ENCODE results near the gene N4BP3.
"Not testable (repeated sequence)": the region's sequence is repeated elsewhere in the genome, so short reads cannot be mapped to it uniquely, and the experiment has no call there.

N4BP3 gene, protein sequence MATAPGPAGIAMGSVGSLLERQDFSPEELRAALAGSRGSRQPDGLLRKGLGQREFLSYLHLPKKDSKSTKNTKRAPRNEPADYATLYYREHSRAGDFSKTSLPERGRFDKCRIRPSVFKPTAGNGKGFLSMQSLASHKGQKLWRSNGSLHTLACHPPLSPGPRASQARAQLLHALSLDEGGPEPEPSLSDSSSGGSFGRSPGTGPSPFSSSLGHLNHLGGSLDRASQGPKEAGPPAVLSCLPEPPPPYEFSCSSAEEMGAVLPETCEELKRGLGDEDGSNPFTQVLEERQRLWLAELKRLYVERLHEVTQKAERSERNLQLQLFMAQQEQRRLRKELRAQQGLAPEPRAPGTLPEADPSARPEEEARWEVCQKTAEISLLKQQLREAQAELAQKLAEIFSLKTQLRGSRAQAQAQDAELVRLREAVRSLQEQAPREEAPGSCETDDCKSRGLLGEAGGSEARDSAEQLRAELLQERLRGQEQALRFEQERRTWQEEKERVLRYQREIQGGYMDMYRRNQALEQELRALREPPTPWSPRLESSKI

GRCh38 chr5:178113141-178113787 is at the start of gene N4BP3:
Gene N4BP3 (plus strand): TSS chr5:178113532. CDS start chr5:178119584, 6,052 bp downstream.
- DNase-seq (ENCODE audit: low read depth in 1 of 2, low spot score in 1 of 2), result peak; percentile 60 to 77

DNA sequence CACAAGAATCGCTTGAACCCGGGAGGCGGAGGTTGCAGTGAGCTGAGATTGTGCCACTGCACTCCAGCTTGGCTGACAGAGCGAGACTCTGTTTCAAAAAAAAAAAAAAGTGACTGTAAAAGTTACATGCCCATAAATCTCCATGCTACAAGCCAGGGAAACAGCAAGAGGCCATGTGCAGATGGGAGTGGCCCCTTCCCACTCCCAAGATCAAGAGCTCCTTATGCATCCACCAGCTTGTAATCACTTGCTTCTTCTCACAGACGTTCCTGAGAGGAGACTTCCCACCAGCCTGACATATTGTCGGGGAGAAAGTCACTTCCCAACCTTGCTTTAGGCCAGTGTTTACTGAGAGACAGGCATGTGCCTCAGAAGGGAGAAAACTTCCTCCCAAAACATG is 45.6 kb upstream of the N4BP3 start:
- no peak for DNase-seq (ENCODE audit: low read depth in 1 of 2, low spot score in 1 of 2)

DNA sequence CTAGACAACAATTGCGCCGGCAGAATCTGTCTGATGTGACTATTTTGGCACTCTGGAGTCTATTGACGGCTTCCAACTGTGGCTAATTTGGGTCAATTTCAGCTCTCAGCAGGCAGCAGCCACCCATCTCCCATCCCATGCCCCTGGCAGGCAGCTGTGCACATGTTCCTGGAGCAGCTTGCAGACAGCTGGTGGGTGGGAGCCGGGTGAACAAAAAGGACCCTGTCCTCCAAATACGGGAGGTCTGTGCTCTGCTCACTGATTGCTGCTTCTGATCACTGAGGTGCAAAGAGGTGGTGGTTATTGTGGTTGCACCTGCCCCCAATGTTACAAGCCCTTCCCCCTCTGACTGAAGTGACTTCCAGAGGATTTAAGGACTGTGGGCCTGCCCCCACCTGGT is 45.0 kb upstream of the N4BP3 start:
- DNase-seq (ENCODE audit: low read depth in 1 of 2, low spot score in 1 of 2), result no peak

- no peak for DNase-seq (ENCODE audit: low read depth in 1 of 2, low spot score in 1 of 2)
Measured at GRCh38 chr5:178069909-178070308, 43.4 kb upstream of the N4BP3 start.

DNA sequence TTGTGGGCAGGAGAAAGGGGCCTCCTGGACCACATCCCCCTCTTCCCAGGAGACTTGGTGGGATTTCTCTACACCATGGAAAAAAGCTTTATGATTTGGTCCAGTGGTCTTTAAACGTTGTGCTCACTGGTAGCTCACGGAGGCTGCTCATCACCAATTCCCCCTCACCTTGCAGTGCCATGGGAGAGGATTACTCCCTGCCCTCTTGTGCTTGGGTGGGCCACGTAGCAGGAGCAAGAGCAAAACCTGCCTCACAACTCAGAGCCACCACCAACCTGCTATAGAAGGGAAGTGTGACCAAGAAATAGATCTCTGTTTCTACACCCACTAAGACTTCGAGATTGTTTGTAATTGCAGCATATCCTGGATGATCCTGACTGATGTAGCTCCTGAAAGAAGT is 42.2 kb upstream of the N4BP3 start:
- DNase-seq (ENCODE audit: low read depth in 1 of 2, low spot score in 1 of 2), result no peak

DNA sequence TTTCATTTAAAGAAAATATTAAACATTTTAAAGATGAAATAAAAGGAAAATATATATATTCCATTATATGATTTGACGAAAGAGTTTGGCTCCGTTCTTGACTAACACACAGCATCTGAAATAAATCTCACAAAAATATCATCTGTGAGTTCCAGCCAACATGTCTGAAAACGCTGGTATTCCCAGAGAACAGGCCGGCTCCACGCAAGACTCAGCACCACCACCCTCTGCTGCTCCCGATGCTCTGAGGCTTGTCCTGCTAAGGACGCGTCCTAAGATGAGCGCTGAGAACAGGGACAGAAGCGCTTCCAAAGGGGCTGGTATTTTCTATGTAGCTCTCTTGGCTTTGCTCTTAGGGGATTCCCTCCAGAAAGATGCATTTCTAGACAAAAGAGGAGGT is 40.6 kb upstream of the N4BP3 start:
- no peak for DNase-seq (ENCODE audit: low read depth in 1 of 2, low spot score in 1 of 2)

- DNase-seq (ENCODE audit: low read depth in 1 of 2, low spot score in 1 of 2), result no peak
Measured at GRCh38 chr5:178074266-178074952, 38.9 kb upstream of the N4BP3 start.

GRCh38 chr5:178076965-178077364 is 36.4 kb upstream of the N4BP3 start:
- DNase-seq (ENCODE audit: low read depth in 1 of 2, low spot score in 1 of 2), result not testable (repeated sequence)

DNA sequence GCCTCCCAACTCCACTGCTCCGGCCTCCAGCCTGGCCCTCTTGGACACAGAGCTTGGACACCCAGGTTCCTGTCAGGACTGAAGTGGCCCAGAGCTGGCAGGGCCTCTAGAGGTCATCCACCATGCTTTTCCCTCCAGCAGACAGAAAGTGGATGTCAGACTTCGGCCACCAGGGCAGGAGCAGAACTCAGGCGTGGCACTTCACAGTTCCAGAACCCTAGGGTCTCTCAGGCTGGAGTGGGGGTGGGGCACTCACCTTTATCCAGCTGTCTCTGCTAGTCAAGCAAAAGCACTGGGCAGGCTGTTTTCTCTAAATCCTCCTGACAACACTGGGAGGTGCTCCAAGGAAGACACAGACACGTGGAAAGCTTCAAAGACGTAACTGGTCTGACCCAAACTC is 35.6 kb upstream of the N4BP3 start:
- no peak for DNase-seq (ENCODE audit: low read depth in 1 of 2, low spot score in 1 of 2)

DNA sequence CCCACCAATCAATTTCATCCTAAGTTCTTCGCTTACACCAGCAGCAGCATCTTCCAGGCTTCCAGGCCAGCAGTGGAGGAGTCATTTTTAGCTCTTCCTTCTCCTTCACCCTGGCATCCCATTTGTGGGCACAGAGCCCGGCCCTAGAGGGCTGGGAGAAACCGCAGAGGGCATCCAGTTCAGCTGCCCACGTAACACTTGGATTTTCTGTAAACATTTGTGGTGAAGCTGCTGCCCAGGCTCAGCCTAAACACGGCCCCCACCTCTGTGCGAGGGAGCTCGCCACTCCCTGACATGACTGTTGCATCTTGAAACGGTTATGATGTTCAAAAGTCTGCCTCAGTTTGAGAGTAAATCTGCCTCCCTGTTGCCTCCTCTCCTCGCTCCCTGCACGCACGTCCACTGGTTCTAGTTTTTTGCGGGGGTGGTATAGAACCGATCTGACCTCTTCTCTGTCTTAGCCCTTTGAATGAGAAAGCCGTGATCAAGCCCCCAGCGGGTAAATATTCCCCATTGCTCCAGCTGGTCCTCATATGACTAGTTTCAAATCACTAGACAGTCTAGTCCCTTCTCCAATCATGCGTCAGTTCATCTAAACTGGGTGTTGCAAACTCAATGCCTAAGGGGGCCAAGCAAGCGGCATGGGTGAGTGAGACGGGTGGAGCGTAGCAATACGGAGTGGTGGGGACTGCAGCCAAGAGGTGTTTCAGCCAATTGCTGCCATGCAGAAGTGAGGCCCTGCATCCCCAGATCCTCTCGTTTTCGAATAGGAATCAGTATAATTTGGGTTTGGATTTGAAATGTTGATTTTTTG is 34.9 kb upstream of the N4BP3 start:
- DNase-seq (ENCODE audit: low read depth in 1 of 2, low spot score in 1 of 2), result no peak

GRCh38 chr5:178080056-178080455 is 33.3 kb upstream of the N4BP3 start:
- no peak for DNase-seq (ENCODE audit: low read depth in 1 of 2, low spot score in 1 of 2)

DNA sequence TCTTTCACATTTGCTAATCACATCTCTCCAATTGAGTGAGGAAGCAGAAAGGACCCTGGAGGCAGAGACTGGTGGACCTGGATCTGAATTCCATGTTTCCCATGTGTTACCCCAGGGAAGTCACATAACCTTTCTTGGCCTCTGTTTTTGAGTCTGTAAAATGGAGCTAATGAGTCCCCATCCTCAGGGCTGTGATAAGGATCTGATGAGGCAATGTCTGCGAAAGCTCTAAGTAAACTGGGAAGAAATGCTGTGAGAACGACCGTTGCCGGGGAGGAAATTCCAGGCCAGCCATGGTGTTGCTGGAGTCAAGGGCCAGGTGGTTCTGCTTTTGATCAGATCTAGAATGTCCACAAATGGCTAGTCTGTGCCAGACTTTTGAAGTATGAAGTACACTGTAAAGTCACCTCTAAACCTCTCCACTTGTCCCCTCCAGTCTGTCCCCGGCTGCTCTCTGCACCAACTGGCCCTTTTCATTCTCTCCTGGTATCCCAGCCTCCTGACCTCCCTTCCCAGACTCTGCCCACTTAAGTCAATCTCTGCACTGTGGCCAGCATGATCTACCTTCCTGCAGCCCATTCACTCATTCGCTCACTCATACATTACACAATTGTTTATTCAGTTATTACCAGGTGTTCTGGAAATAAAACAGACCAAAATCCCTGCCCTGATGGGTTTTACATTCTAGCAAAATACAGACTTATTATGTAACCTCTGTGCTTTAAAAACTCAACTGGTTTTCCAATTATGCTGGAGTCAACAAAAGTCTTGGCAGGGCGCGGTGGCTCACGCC is 32.5 kb upstream of the N4BP3 start:
- no peak for DNase-seq (ENCODE audit: low read depth in 1 of 2, low spot score in 1 of 2)

DNA sequence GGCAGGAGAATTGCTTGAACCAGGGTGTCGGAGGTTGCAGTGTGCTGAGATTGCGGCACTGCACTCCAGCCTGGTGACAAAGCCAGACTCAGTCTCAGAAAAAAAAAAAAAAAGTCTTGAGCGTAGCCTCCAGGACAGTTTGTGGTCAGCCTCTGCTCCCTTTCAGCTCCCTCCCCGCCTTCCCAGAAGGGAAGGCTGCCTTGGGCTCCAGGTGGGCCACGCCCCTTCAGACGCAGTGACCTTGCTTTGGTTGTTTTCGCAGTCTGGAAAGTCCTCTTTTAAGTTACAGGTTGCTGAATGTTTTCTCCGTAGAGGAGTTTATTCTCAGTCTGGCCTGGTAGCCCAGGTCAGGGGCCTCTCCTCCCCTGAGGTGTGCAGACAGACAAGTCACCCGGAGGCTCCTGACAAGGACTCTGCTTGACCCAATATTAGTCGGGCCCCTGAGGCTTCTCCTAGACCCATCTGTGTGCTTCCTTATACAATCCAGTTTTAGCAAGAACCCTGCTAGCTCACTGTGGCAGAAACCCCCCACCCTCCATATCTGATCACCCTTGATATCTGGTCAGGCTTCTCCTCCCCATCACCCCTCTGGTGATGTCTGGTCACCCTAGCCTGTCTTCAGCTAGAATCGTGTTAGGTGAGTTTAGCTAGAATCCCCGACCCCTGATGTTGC is 31.6 kb upstream of the N4BP3 start:
- no peak for DNase-seq (ENCODE audit: low read depth in 1 of 2, low spot score in 1 of 2)

DNA sequence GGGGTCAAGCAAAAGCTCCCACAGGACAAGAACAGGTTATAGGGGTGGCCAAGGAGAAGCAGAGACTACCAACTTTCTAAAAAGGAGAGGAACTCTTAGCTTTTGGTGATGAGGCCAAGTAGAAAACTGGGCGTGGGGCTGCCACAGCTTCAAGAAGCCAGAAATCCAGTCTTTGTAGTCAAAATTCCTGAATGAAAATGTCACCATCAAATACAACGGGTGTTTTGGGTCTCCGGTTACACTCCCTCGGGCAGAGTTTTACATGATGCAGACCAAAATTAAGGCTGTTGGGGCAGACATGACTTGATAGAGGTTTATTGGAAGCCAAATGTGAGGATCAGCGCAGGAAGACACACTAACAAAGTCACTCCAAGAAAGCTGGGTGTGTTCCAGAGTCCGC is 29.4 kb upstream of the N4BP3 start:
- no peak for DNase-seq (ENCODE audit: low read depth in 1 of 2, low spot score in 1 of 2)

DNA sequence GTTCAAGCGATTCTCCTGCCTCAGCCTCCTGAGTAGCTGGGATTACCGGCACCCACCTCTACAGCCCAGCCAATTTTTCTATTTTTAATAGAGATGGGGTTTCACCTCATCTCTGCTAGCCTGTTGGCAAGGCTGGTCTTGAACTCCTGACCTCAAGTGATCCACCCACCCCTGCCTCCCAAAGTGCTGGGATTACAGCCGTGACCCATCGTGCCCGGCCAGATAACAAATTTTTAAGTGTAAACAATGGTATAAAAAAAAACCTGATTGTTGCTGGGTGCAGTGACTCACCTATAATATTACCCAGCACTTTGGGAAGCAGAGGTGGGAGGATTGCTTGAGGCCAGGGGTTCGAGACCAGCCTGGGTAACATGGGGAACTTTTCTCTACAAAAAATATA is 28.0 kb upstream of the N4BP3 start:
- no peak for DNase-seq (ENCODE audit: low read depth in 1 of 2, low spot score in 1 of 2)

DNA sequence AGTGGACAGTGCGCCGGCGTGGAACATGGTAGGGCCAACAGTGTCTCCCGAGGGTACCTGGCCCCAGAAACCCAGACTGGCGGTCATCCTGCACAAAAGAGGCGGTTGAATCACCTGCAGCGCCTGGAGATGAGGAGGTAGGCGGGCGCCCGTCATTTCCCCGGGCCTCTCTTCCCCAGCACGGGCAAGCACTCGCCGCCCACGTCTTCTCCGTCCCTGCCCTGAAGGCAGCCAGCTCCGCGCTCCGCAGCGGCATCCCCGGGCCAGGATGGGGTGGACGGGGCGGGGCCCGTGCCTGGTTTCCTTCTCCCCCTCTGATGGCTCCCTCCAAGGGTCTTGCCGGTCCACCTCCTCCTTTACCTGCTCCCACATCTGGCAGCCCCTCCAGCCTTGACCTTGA is 27.1 kb upstream of the N4BP3 start:
- no peak for DNase-seq (ENCODE audit: low read depth in 1 of 2, low spot score in 1 of 2)

DNA sequence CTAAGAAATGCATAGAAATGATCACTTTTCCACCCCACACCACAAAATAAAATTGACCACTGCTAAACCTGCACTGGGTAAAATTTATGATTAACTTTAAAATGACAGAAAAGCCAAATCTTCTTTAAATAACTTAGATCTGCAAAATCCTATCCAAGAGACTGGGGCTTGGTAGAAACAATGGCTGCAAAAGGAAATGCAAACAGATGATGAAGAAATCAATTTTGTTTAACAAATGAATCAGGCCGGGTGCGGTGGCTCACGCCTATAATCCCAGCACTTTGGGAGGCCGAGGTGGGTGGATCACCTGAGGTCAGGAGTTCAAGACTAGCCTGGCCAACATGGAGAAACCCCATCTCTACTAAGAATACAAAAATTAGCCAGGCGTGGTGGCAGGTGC is 26.1 kb upstream of the N4BP3 start:
- not testable (repeated sequence) for DNase-seq (ENCODE audit: low read depth in 1 of 2, low spot score in 1 of 2)

DNA sequence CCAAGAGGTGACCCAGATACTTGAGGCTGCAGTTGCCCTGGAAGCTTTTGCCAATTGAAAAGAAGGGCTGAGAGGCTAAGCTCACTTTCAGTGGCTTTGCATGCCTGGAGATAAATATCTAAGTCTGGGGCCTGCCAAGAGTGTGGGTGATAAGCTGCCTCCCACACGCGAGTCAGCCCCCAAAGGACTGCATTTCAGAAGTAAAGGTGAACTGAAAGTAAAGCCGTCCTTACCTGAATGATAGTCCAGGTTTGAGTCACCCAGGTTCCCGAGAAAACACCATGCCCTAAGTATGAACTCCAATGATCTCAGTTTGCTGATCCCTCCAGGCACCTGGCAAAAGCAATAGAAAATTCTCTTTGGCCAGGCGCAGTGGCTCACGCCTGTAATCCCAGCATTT is 22.5 kb upstream of the N4BP3 start:
- DNase-seq (ENCODE audit: low read depth in 1 of 2, low spot score in 1 of 2), result no peak

- DNase-seq (ENCODE audit: low read depth in 1 of 2, low spot score in 1 of 2), result no peak
Measured at GRCh38 chr5:178093134-178093533, 20.2 kb upstream of the N4BP3 start.

GRCh38 chr5:178094345-178094744 is 19.0 kb upstream of the N4BP3 start:
- DNase-seq (ENCODE audit: low read depth in 1 of 2, low spot score in 1 of 2), result no peak

All from activated CD4-positive, alpha-beta T cell treated with anti-CD3 and anti-CD28 coated beads, Interleukin-2, amount 50 U/mL, for 24 hours (primary cell).